ENCODE data around the gene TMEM145. TPM values are rescaled to one million over a fixed set of nuclear protein-coding genes. Genes with fewer than 3 reads are reported as not detected.
A peak's percentile ranks its signal among the peaks of the same experiment; 100 is the strongest.

The TMEM145 gene
- polyA plus RNA-seq, 3 donors, result not detected

GRCh38 chr19:42368360-42368759 lies 55.3 kb downstream of the TMEM145 start:
- Mint-ChIP-seq H3K9me3 (peaks cover 9 to 14% (median 10%) of the 10 kb centered on the region in 7 donors), H3K27ac (no peak overlapping the region), H3K4me3 (no peak overlapping the region), H3K27me3 (ENCODE audit: low read depth in 3 of 3) (no peaks in the 10 kb centered on the region), H3K36me3 (peaks cover 6 to 16% of the 10 kb centered on the region in 2 donors), H3K4me1 (peaks cover 22% of the 10 kb centered on the region)
- H4K20me1 ChIP-seq (ENCODE audit: insufficient read depth, low read length), result no peaks in the 10 kb centered on the region
- peaks cover 8 to 9% of the 10 kb centered on the region in 2 donors for H3K9me3 ChIP-seq (replicated peaks in 1 of 2; ENCODE audit: control insufficient read depth in 1 of 2, insufficient read depth in 1 of 2, low read length in 2 of 2)
- intact Hi-C loops (cut with micrococcal nuclease), result no loop called here
- no peak overlapping the region for H3K4me2 ChIP-seq (replicated peaks; ENCODE audit: extremely low read depth, low read length, poor library complexity, severe bottlenecking)
- H3K79me2 ChIP-seq (ENCODE audit: insufficient read depth, low read length), result no peaks in the 10 kb centered on the region
- H3K27me3 ChIP-seq (ENCODE audit: control insufficient read depth in 2 of 2, insufficient read depth in 2 of 2, low read length in 2 of 2), result no peaks in the 10 kb centered on the region
- WGBS (ENCODE audit: insufficient coverage), result 99% methylated on average over 11 of the region's 11 CpGs
- TF ChIP-seq CTCF (IDR thresholded peaks at IDR 0.05), result no peak
- no peak overlapping the region for H2AFZ ChIP-seq (ENCODE audit: insufficient read depth, low read depth, low read length, poor library complexity, severe bottlenecking)
- peaks cover 22 to 25% of the 10 kb centered on the region in 2 donors for H3K4me1 ChIP-seq (ENCODE audit: control insufficient read depth in 1 of 2, insufficient read depth in 2 of 2, low read length in 2 of 2)
- no peak overlapping the region for H3K9ac ChIP-seq (ENCODE audit: insufficient read depth, low read length, poor library complexity, severe bottlenecking)
- H3K36me3 ChIP-seq (replicated peaks in 1 of 2; ENCODE audit: control insufficient read depth in 1 of 2, insufficient read depth in 2 of 2, low read length in 2 of 2), result no peaks in the 10 kb centered on the region
- H3K27ac ChIP-seq (ENCODE audit: low read depth in 1 of 2, low read length in 2 of 2), result no peak overlapping the region
- no peak for DNase-seq
- H3K4me3 ChIP-seq (replicated peaks in 1 of 3; ENCODE audit: low read depth in 2 of 3, low read length in 3 of 3), result no peak overlapping the region

DNA sequence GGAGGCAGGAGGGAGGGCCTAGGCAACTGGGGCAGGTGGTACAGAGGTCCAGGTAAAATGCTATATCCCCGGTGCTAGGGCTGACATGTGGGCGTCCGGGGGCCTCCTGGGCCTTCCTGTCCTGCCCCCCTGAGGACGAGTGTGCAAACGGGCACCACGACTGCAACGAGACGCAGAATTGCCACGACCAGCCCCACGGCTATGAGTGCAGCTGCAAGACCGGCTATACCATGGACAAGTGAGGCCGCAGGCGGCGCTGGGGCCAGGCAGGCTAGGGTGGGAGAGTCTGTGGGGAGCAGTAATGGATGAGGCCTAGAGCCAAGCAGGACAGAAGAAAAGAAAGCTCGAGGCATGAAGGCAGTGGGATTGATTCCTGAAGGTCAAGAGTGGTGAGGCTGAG lies 55.7 kb downstream of the TMEM145 start:
- no peak for DNase-seq
- no peak overlapping the region for H3K9ac ChIP-seq (ENCODE audit: insufficient read depth, low read length, poor library complexity, severe bottlenecking)
- intact Hi-C loops (cut with micrococcal nuclease), result no loop called here
- no peak for TF ChIP-seq CTCF (IDR thresholded peaks at IDR 0.05)
- Mint-ChIP-seq H3K36me3 (peaks cover 5 to 14% of the 10 kb centered on the region in 2 donors), H3K27ac (peak overlapping the region in 1 of 7 donors; percentile 26), H3K4me1 (peaks cover 18% of the 10 kb centered on the region), H3K27me3 (ENCODE audit: low read depth in 3 of 3) (no peaks in the 10 kb centered on the region), H3K9me3 (peaks cover 6 to 12% (median 8%) of the 10 kb centered on the region in 7 donors), H3K4me3 (no peak overlapping the region)
- no peaks in the 10 kb centered on the region for H3K79me2 ChIP-seq (ENCODE audit: insufficient read depth, low read length)
- H3K4me2 ChIP-seq (replicated peaks; ENCODE audit: extremely low read depth, low read length, poor library complexity, severe bottlenecking), result no peak overlapping the region
- peaks cover 7 to 8% of the 10 kb centered on the region in 2 donors for H3K9me3 ChIP-seq (replicated peaks in 1 of 2; ENCODE audit: control insufficient read depth in 1 of 2, insufficient read depth in 1 of 2, low read length in 2 of 2)
- WGBS (ENCODE audit: insufficient coverage), result 94% methylated on average over 15 of the region's 15 CpGs
- H3K4me1 ChIP-seq (ENCODE audit: control insufficient read depth in 1 of 2, insufficient read depth in 2 of 2, low read length in 2 of 2), result peaks cover 17 to 20% of the 10 kb centered on the region in 2 donors
- no peaks in the 10 kb centered on the region for H3K36me3 ChIP-seq (replicated peaks in 1 of 2; ENCODE audit: control insufficient read depth in 1 of 2, insufficient read depth in 2 of 2, low read length in 2 of 2)
- no peak overlapping the region for H3K4me3 ChIP-seq (replicated peaks in 1 of 3; ENCODE audit: low read depth in 2 of 3, low read length in 3 of 3)
- no peaks in the 10 kb centered on the region for H4K20me1 ChIP-seq (ENCODE audit: insufficient read depth, low read length)
- no peaks in the 10 kb centered on the region for H3K27me3 ChIP-seq (ENCODE audit: control insufficient read depth in 2 of 2, insufficient read depth in 2 of 2, low read length in 2 of 2)
- no peak overlapping the region for H2AFZ ChIP-seq (ENCODE audit: insufficient read depth, low read depth, low read length, poor library complexity, severe bottlenecking)
- no peak overlapping the region for H3K27ac ChIP-seq (ENCODE audit: low read depth in 1 of 2, low read length in 2 of 2)
